CD14-positive monocyte (primary cell): ENCODE data around the gene SEMA7A. TPM values are rescaled to one million over a fixed set of nuclear protein-coding genes. Genes with fewer than 3 reads are reported as not detected.

Experiments
- DNase-seq, 3 donors: peaks; one replicate each; pipeline ENCODE4 v3.0.0-alpha.2; 2011 to 2022
- H2AFZ ChIP-seq: 2 replicates; pipeline ENCODE4 v1.6.0; 2012; ENCODE audit warnings: mild to moderate bottlenecking, low read depth, low read length, inconsistent platforms; ENCODE audit not compliant: insufficient read depth, poor library complexity, severe bottlenecking
- H3K27ac ChIP-seq, 2 donors: 1 replicate in 1 of 2; 2 replicates in 1 of 2; pipeline ENCODE4 v1.5.1; 2012 to 2013; ENCODE audit warnings: low read length in 2 of 2, control low read depth in 1 of 2, inconsistent platforms in 1 of 2, low read depth in 1 of 2, mild to moderate bottlenecking in 1 of 2
- H3K27me3 ChIP-seq, 2 donors: one replicate each; pipeline versions ENCODE4 v1.6.0 to v1.6.1; 2011 to 2013; ENCODE audit warnings: low read length in 2 of 2; ENCODE audit not compliant: control insufficient read depth in 2 of 2, insufficient read depth in 2 of 2
- H3K36me3 ChIP-seq, 2 donors: replicated peaks in 1 of 2; 1 replicate in 1 of 2; 2 replicates in 1 of 2; pipeline versions ENCODE4 v1.5.1 to v1.6.1; 2012 to 2013; ENCODE audit warnings: low read length in 2 of 2, control low read depth in 1 of 2, inconsistent platforms in 1 of 2, mild to moderate bottlenecking in 1 of 2; ENCODE audit not compliant: insufficient read depth in 2 of 2, control insufficient read depth in 1 of 2
- H3K4me1 ChIP-seq, 2 donors: 1 replicate in 1 of 2; 2 replicates in 1 of 2; pipeline versions ENCODE4 v1.5.1 to v1.6.1; 2012 to 2013; ENCODE audit warnings: low read length in 2 of 2, control low read depth in 1 of 2, inconsistent platforms in 1 of 2, mild to moderate bottlenecking in 1 of 2, moderate library complexity in 1 of 2; ENCODE audit not compliant: insufficient read depth in 2 of 2, control insufficient read depth in 1 of 2
- H3K4me2 ChIP-seq: replicated peaks from 2 replicates; pipeline ENCODE3; 2012; ENCODE audit warnings: low read length, moderate library complexity, mild to moderate bottlenecking; ENCODE audit not compliant: poor library complexity, severe bottlenecking; ENCODE audit errors: extremely low read depth
- H3K4me3 ChIP-seq, 3 experiments: fragments of 200-600 bp in 1 of 3; sonication (generic) in 1 of 3; replicated peaks in 1 of 3; 1 replicate in 2 of 3; 2 replicates in 1 of 3; pipeline ENCODE4 v1.5.1; 2011 to 2013; ENCODE audit warnings: low read length in 3 of 3, mild to moderate bottlenecking in 3 of 3, control low read depth in 2 of 3, low read depth in 2 of 3, inconsistent platforms in 1 of 3, moderate library complexity in 1 of 3
- H3K79me2 ChIP-seq: 2 replicates; pipeline ENCODE4 v1.6.0; 2012; ENCODE audit warnings: mild to moderate bottlenecking, control low read depth, inconsistent platforms, low read length, moderate library complexity; ENCODE audit not compliant: insufficient read depth
- H3K9ac ChIP-seq: 2 replicates; pipeline ENCODE4 v1.6.0; 2017; ENCODE audit warnings: low read length, mild to moderate bottlenecking; ENCODE audit not compliant: insufficient read depth, poor library complexity, severe bottlenecking
- H3K9me3 ChIP-seq, 2 donors: replicated peaks in 1 of 2; 1 replicate in 1 of 2; 2 replicates in 1 of 2; pipeline versions ENCODE4 v1.5.1 to v1.6.1; 2012 to 2013; ENCODE audit warnings: low read length in 2 of 2, control low read depth in 1 of 2; ENCODE audit not compliant: control insufficient read depth in 1 of 2, insufficient read depth in 1 of 2
- H4K20me1 ChIP-seq: 2 replicates; pipeline ENCODE4 v1.6.0; 2012; ENCODE audit warnings: mild to moderate bottlenecking, low read length, control low read depth, moderate library complexity; ENCODE audit not compliant: insufficient read depth
- H3K27ac Mint-ChIP-seq, 7 donors: one replicate each; pipeline ENCODE4 v1.8.0; 2020; ENCODE audit warnings: mild to moderate bottlenecking in 7 of 7, mixed read lengths in 7 of 7, moderate library complexity in 6 of 7, inconsistent platforms in 2 of 7
- H3K27me3 Mint-ChIP-seq, 3 donors: one replicate each; pipeline ENCODE4 v1.8.0; 2021 to 2022; ENCODE audit warnings: low read depth in 3 of 3, mild to moderate bottlenecking in 3 of 3, mixed read lengths in 3 of 3, moderate library complexity in 3 of 3, inconsistent platforms in 1 of 3
- H3K36me3 Mint-ChIP-seq, 2 donors: one replicate each; pipeline ENCODE4 v1.8.0; 2020; ENCODE audit warnings: mixed read lengths in 2 of 2, inconsistent platforms in 1 of 2, mild to moderate bottlenecking in 1 of 2
- H3K4me1 Mint-ChIP-seq: one replicate; pipeline ENCODE4 v1.8.0; 2020; ENCODE audit warnings: mild to moderate bottlenecking, mixed read lengths
- H3K4me3 Mint-ChIP-seq, 2 donors: one replicate each; pipeline ENCODE4 v1.8.0; 2020; ENCODE audit warnings: mild to moderate bottlenecking in 2 of 2, mixed read lengths in 2 of 2, moderate library complexity in 1 of 2
- H3K9me3 Mint-ChIP-seq, 7 donors: one replicate each; pipeline ENCODE4 v1.8.0; 2020 to 2022; ENCODE audit warnings: mixed read lengths in 7 of 7, mild to moderate bottlenecking in 6 of 7, moderate library complexity in 6 of 7, inconsistent platforms in 2 of 7
- WGBS: methylation state at CpG from one replicate; pipeline ENCODE4 v1.1.5; 2013; ENCODE audit warnings: missing lambda C conversion rate; ENCODE audit not compliant: insufficient coverage; 5-methylcytosine and 5-hydroxymethylcytosine counted together
- intact Hi-C, 2 donors: fragments of 100-400 bp; cut with micrococcal nuclease; formaldehyde crosslinking; loops; one replicate each; pipeline versions ENCODE4 v1.15.0 to v1.15.1; 2023
- polyA plus RNA-seq, 3 donors: library from polyadenylated mRNA; depleted of rRNA in 1 of 3; unstranded in 2 of 3; stranded (reverse) in 1 of 3; fragments of 300-500 nt in 2 of 3; fragments of >200 nt in 1 of 3; fragmentation: Illumina TruSeq in 2 of 3; gene quantifications; 1 replicate in 2 of 3; 2 replicates in 1 of 3; pipeline ENCODE4 v1.2.3, GENCODE V29; 2012 to 2021
- TF ChIP-seq, protein P1 (sequence below): fragments of 200-600 bp; IDR thresholded peaks from one replicate; pipeline ENCODE4 v1.8.0; 2022; ENCODE audit warnings: antibody characterized with exemption, mild to moderate bottlenecking

Gene SEMA7A
- polyA plus RNA-seq, 3 donors: 0.04 to 4.8 (median 0.15) TPM

DNA sequence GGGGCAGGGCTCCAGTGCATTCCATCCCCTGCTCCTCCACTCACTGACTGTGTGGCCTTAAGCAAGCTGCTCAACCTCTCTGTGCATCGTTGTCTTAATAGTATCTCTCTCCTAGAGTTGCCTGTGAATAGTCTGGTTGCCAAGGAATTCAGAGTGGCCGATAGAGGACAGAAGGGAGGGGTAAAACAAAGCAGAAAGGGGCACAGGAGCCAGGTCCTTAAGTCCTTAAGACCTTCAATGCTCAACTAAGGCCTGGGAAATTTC, 52.6 kb downstream of the SEMA7A start:
- H3K4me3 Mint-ChIP-seq: no peak overlapping the region
- intact Hi-C loops: no loop called here
- no peak overlapping the region for H3K27ac Mint-ChIP-seq

GRCh38 chr15:74380361-74381189, 53.2 kb downstream of the SEMA7A start:
- no peak overlapping the region for H3K9ac ChIP-seq
- peaks cover 4 to 11% of the 10 kb centered on the region in 2 donors for H3K4me1 ChIP-seq
- Mint-ChIP-seq H3K27me3 (peaks cover 4 to 15% (median 11%) of the 10 kb centered on the region in 3 donors), H3K4me1 (peaks cover 13% of the 10 kb centered on the region), H3K4me3 (no peak overlapping the region), H3K9me3 (no peaks in the 10 kb centered on the region), H3K27ac (peak overlapping the region in 3 of 7 donors; percentile 6 to 74 (median 62)), H3K36me3 (no peaks in the 10 kb centered on the region)
- TF ChIP-seq, protein P1, sequence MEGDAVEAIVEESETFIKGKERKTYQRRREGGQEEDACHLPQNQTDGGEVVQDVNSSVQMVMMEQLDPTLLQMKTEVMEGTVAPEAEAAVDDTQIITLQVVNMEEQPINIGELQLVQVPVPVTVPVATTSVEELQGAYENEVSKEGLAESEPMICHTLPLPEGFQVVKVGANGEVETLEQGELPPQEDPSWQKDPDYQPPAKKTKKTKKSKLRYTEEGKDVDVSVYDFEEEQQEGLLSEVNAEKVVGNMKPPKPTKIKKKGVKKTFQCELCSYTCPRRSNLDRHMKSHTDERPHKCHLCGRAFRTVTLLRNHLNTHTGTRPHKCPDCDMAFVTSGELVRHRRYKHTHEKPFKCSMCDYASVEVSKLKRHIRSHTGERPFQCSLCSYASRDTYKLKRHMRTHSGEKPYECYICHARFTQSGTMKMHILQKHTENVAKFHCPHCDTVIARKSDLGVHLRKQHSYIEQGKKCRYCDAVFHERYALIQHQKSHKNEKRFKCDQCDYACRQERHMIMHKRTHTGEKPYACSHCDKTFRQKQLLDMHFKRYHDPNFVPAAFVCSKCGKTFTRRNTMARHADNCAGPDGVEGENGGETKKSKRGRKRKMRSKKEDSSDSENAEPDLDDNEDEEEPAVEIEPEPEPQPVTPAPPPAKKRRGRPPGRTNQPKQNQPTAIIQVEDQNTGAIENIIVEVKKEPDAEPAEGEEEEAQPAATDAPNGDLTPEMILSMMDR: no peak
- no peaks in the 10 kb centered on the region for H3K9me3 ChIP-seq
- DNase-seq: no peak
- no peak overlapping the region for H3K4me2 ChIP-seq
- H4K20me1 ChIP-seq: no peaks in the 10 kb centered on the region
- no peaks in the 10 kb centered on the region for H3K27me3 ChIP-seq
- no peaks in the 10 kb centered on the region for H3K79me2 ChIP-seq
- H3K27ac ChIP-seq: no peak overlapping the region
- WGBS: 84% methylated on average over 7 of the region's 12 CpGs
- H2AFZ ChIP-seq: no peak overlapping the region
- H3K36me3 ChIP-seq: no peaks in the 10 kb centered on the region
- H3K4me3 ChIP-seq: no peak overlapping the region
- intact Hi-C loops: no loop called here

More for the DNA sequence above, 52.6 kb downstream of the SEMA7A start:
- Histone ChIP-seq H2AFZ (no peak overlapping the region), H3K4me1 (peaks cover 4 to 12% of the 10 kb centered on the region in 2 donors), H3K79me2 (no peaks in the 10 kb centered on the region), H3K9ac (no peak overlapping the region), H3K4me3 (no peak overlapping the region), H3K27me3 (no peaks in the 10 kb centered on the region), H3K27ac (no peak overlapping the region), H3K9me3 (no peaks in the 10 kb centered on the region), H4K20me1 (no peaks in the 10 kb centered on the region), H3K36me3 (no peaks in the 10 kb centered on the region), H3K4me2 (no peak overlapping the region)
- H3K36me3 Mint-ChIP-seq: no peaks in the 10 kb centered on the region
- no peaks in the 10 kb centered on the region for H3K9me3 Mint-ChIP-seq
- TF ChIP-seq, protein P1: no peak
- peaks cover 4 to 15% (median 11%) of the 10 kb centered on the region in 3 donors for H3K27me3 Mint-ChIP-seq
- WGBS: 100% methylated on average over 1 of the region's 2 CpGs
- peaks cover 13% of the 10 kb centered on the region for H3K4me1 Mint-ChIP-seq
- no peak for DNase-seq
